Peyer's patch (tissue), 4 donors: ENCODE results near the gene SEMA4C. TPM values are rescaled to one million over a fixed set of nuclear protein-coding genes. Genes with fewer than 3 reads are reported as not detected.

Source experiments
- DNase-seq, 3 donors: peaks; one replicate each; pipeline ENCODE4 v3.0.0-alpha.2; 2017 to 2019
- H3K27ac ChIP-seq, 4 donors: fragments of 200-600 bp; sonication (generic); one replicate each; pipeline ENCODE4 v1.5.1; 2016 to 2019
- H3K27me3 ChIP-seq, 2 donors: fragments of 200-600 bp; sonication (generic); one replicate each; pipeline ENCODE4 v1.5.1; 2019
- H3K36me3 ChIP-seq, 3 donors: fragments of 200-600 bp; sonication (generic); one replicate each; pipeline ENCODE4 v1.5.1; 2016 to 2019
- H3K4me1 ChIP-seq, 4 donors: fragments of 200-600 bp; sonication (generic); one replicate each; pipeline ENCODE4 v1.5.1; 2016 to 2019
- H3K4me3 ChIP-seq, 4 donors: fragments of 200-600 bp; sonication (generic); 1 replicate in 3 of 4; 2 replicates in 1 of 4; pipeline ENCODE4 v1.5.1; 2016 to 2019; ENCODE audit warnings: mild to moderate bottlenecking in 1 of 4
- H3K9me3 ChIP-seq, 4 donors: fragments of 200-600 bp; sonication (generic); one replicate each; pipeline ENCODE4 v1.5.1; 2016 to 2019; ENCODE audit warnings: mild to moderate bottlenecking in 1 of 4
- POLR2A ChIP-seq, 2 donors: fragments of 450-650 bp; IDR thresholded peaks; one replicate each; pipeline ENCODE4 v1.5.1; 2017; ENCODE audit warnings: antibody characterized with exemption in 2 of 2, mild to moderate bottlenecking in 2 of 2, moderate library complexity in 2 of 2
- total RNA-seq, 4 donors: library from RNA; depleted of rRNA; stranded (reverse); fragments of >200 nt; gene quantifications; one replicate each; pipeline ENCODE4 v1.1.0, GENCODE V29; 2016
- TF ChIP-seq, protein P1 (sequence below), 6 experiments: fragments of 450-650 bp in 4 of 6; fragments of 200-600 bp in 2 of 6; sonication (generic) in 1 of 6; IDR thresholded peaks; one replicate each; pipeline ENCODE4 v1.5.1; 2017 to 2019; ENCODE audit warnings: antibody characterized with exemption in 6 of 6, mild to moderate bottlenecking in 3 of 6, moderate library complexity in 1 of 6

Gene SEMA4C
- total RNA-seq, 4 donors from 2014 or later = 4.2 to 19.0 (median 13.9) TPM

DNA sequence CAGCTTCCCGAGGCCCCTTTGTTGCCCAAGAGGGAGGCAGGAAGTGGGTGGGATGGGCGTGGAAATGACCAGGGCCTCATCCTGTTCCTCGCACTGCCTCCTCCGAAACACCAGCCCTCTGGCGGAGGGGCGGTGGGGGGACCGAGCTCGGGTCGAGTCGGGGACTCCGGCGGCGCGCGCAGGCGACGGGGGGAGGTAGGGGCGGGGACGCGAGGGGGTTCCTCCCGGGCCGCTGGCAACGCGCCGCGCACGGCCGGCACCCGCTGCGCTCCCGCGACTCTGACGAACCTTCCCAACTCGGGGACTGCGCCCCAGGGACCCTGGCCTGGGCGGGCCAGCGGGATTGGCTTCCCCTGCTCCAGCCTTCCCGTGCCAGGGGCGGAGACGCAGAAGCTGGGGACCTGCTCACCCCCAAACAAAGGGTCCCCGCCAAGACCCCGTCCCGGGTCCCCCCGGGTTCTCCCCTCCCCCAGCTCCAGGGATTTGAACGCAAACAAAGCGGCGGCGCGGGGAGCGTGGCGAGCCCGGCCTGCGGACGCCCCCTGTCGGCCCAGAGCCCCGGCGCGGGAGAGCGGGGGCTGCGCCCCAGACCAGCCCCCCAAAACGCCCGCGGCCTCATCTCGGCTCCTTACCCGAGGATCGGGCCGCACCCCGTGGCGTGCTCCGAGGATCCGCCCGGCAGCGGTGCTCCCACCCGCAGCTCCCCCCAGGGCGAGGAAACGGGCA lies 1.2 kb downstream of the SEMA4C start:
- peaks cover 0 to 36% (median 18%) of the 10 kb centered on the region in 4 donors for H3K4me1 ChIP-seq
- no peaks in the 10 kb centered on the region for H3K27me3 ChIP-seq
- peaks cover 0 to 27% (median 0%) of the 10 kb centered on the region in 3 donors for H3K36me3 ChIP-seq
- H3K4me3 ChIP-seq = peak overlapping the region; percentile 61 to 91 (median 74)
- peak; percentile 65 to 89 (median 77) for DNase-seq
- H3K9me3 ChIP-seq = no peaks in the 10 kb centered on the region
- TF ChIP-seq POLR2A (IDR thresholded peaks at IDR 0.05) = peak in 1 of 2 donors; percentile 34
- TF ChIP-seq, protein P1, sequence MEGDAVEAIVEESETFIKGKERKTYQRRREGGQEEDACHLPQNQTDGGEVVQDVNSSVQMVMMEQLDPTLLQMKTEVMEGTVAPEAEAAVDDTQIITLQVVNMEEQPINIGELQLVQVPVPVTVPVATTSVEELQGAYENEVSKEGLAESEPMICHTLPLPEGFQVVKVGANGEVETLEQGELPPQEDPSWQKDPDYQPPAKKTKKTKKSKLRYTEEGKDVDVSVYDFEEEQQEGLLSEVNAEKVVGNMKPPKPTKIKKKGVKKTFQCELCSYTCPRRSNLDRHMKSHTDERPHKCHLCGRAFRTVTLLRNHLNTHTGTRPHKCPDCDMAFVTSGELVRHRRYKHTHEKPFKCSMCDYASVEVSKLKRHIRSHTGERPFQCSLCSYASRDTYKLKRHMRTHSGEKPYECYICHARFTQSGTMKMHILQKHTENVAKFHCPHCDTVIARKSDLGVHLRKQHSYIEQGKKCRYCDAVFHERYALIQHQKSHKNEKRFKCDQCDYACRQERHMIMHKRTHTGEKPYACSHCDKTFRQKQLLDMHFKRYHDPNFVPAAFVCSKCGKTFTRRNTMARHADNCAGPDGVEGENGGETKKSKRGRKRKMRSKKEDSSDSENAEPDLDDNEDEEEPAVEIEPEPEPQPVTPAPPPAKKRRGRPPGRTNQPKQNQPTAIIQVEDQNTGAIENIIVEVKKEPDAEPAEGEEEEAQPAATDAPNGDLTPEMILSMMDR (IDR thresholded peaks at IDR 0.05) = peak; percentile 30 to 62 (median 48)
- H3K27ac ChIP-seq = peak overlapping the region; percentile 86 to 99 (median 92)

DNA sequence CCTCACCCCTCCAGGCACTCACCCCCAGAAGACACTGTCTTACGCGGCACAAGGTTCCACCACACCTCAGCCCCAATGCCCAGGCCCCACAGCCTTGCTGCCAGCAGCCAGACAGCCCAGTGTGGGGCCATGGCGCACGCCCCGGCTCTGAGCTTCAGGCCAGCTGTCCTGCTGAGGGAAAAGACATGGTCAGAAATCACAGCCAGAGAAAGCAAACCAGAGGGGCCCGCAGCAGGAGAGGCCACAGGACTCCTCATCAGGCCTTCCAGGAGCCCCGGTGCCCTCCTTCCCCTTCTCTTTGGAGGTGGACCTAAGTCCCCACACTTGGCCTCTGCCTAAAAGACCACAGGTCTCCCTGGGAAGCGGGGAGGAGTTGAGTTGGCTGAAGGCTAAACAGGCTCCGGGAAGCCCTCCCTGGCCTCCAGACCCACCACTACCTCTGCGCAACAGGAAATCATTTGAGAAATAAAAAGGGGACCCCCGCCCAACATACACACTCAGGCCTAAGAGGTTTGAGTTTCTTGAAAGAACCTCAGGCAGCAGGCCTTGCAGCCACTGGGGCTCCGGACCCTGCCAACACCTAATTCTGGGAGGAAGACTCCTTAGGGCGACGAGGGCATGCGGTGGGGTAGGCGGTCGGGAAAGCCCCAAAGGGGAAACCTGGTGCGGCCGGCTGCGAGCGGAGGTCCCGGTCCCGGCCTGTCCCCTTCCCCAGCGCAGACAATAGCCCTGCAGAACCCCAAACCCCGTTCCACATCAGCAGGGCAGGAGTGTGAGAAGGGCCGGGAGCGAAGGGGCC lies 1.9 kb downstream of the SEMA4C start:
- peak overlapping the region; percentile 61 to 91 (median 74) for H3K4me3 ChIP-seq
- no peaks in the 10 kb centered on the region for H3K27me3 ChIP-seq
- peaks cover 0 to 36% (median 17%) of the 10 kb centered on the region in 4 donors for H3K4me1 ChIP-seq
- no peaks in the 10 kb centered on the region for H3K9me3 ChIP-seq
- peak in 1 of 3 donors; percentile 56 for DNase-seq
- peaks cover 0 to 34% (median 0%) of the 10 kb centered on the region in 3 donors for H3K36me3 ChIP-seq
- no peak for TF ChIP-seq POLR2A (IDR thresholded peaks at IDR 0.05)
- TF ChIP-seq, protein P1 (IDR thresholded peaks at IDR 0.05) = no peak
- H3K27ac ChIP-seq = peak overlapping the region; percentile 86 to 99 (median 92)

DNA sequence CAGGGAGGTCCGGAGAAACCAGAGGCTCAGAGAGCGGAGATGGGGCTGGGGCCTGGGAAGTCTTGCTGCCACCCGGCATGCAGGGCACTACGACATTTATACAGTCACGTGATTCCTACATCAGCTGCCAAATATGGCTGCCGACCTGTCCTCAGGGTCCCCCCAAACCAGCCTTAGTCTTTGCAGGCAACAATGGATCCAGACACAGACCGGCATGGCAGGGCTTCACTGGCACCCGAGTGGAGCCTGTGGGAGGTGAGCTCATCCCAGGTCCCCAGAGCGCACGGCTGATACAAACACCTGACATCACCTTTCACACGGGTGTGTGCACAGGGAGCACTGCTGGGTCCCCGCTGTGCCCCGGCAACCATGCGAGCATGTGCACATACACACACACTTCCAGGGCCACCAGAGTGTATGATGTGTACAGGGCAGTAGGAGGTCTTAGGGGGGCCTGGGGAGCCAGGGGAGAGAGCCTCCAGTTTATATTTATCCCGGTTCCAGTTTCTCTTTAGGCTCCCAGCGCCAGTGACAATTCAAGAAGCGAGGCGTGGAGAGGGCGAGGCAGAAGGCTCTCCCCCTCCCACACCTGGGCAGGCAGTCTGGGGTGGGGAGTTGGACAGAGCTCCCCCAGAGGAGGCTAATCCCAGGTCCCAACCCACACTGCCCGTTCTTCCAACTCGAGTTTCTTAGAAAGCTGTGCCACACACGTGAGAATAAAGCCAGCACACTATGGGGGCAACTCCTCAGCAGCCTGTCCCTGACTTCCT lies 2.7 kb downstream of the SEMA4C start:
- no peaks in the 10 kb centered on the region for H3K27me3 ChIP-seq
- no peak for TF ChIP-seq POLR2A (IDR thresholded peaks at IDR 0.05)
- TF ChIP-seq, protein P1 (IDR thresholded peaks at IDR 0.05) = no peak
- peak in 1 of 3 donors; percentile 56 for DNase-seq
- peaks cover 0 to 36% (median 17%) of the 10 kb centered on the region in 4 donors for H3K4me1 ChIP-seq
- no peaks in the 10 kb centered on the region for H3K9me3 ChIP-seq
- H3K36me3 ChIP-seq = peaks cover 0 to 34% (median 0%) of the 10 kb centered on the region in 3 donors
- peak overlapping the region; percentile 5 to 99 (median 92) for H3K27ac ChIP-seq
- peak overlapping the region; percentile 17 to 91 (median 74) for H3K4me3 ChIP-seq

DNA sequence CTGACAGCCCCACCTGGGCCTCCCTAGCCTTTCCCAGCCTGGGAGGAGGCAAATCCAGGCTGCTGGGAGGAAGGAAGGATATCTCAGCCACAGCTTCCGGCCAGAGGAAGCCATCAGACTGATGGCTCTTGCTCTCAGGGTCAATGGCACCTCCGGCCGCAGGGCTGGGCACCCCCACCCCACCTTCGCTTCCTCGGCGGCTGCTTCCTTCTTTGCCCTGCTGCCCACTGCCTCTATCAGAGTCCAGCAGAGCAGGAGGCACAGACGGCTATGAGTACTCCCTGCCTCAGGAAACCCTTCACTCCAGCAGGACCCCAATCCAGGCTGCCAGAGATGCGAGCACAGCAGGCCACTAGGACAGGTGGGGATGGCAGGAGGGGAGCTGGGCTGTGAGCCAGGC lies 3.3 kb downstream of the SEMA4C start:
- no peaks in the 10 kb centered on the region for H3K27me3 ChIP-seq
- H3K36me3 ChIP-seq = peaks cover 0 to 38% (median 0%) of the 10 kb centered on the region in 3 donors
- H3K27ac ChIP-seq = peak overlapping the region; percentile 5 to 99 (median 52)
- TF ChIP-seq, protein P1 (IDR thresholded peaks at IDR 0.05) = no peak
- TF ChIP-seq POLR2A (IDR thresholded peaks at IDR 0.05) = no peak
- peak overlapping the region in 3 of 4 donors; percentile 3 to 91 (median 63) for H3K4me3 ChIP-seq
- no peaks in the 10 kb centered on the region for H3K9me3 ChIP-seq
- H3K4me1 ChIP-seq = peaks cover 0 to 38% (median 17%) of the 10 kb centered on the region in 4 donors
- peak in 1 of 3 donors; percentile 47 for DNase-seq

DNA sequence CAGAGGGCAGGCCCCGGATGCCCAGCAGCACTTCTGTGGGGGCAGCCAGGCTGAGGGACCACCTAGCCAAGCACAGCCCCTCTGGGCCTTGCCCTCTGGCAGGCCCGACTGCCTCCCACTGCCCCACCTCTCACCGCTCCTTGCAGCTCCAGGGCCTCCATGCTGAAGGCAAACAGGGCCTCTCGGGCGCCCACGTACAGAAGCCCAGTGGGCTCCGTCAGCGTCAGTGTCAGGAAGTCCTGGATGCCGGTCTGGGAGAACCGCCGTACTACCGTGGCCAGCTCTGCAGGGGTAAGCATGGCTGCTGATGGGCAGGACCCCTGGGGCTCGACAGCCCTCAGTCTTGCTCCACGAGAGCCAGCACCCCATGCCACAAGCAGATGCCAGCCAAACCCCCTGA lies 3.7 kb downstream of the SEMA4C start:
- Histone ChIP-seq H3K27ac (peak overlapping the region in 2 of 4 donors; percentile 94 to 99), H3K4me1 (peaks cover 0 to 41% (median 17%) of the 10 kb centered on the region in 4 donors), H3K36me3 (peaks cover 0 to 42% (median 0%) of the 10 kb centered on the region in 3 donors), H3K27me3 (no peaks in the 10 kb centered on the region), H3K9me3 (no peaks in the 10 kb centered on the region), H3K4me3 (peak overlapping the region in 1 of 4 donors; percentile 63)
- TF ChIP-seq, protein P1 (IDR thresholded peaks at IDR 0.05) = no peak
- TF ChIP-seq POLR2A (IDR thresholded peaks at IDR 0.05) = no peak
- peak in 1 of 3 donors; percentile 46 for DNase-seq
